CD4-positive, alpha-beta T cell treated with Interleukin-21 for 1 hour (primary cell): ENCODE measurements around the gene CFAP300.
A peak's percentile ranks its signal among the peaks of the same experiment; 100 is the strongest.

ENCODE experiments used
- DNase-seq: peaks from one replicate; pipeline ENCODE4 v3.0.0-alpha.2; 2020

The CFAP300 gene

GRCh38 chr11:102047305-102047924 is at the start of gene CFAP300:
Gene CFAP300, plus strand, starts transcription at chr11:102047437. Its CDS starts 34 bp downstream, at chr11:102047471.
- DNase-seq, result peak; percentile 36

- DNase-seq, result no peak
These were observed 45.4 kb upstream of the CFAP300 start for GRCh38 chr11:102001657-102002338.

GRCh38 chr11:102004220-102004619 is 43.0 kb upstream of the CFAP300 start:
- DNase-seq, result no peak

GRCh38 chr11:102005306-102005705 is 41.9 kb upstream of the CFAP300 start:
- no peak for DNase-seq

- no peak for DNase-seq
These were observed 40.2 kb upstream of the CFAP300 start for GRCh38 chr11:102006835-102007566.

GRCh38 chr11:102007567-102008437 is 39.4 kb upstream of the CFAP300 start:
- DNase-seq, result peak; percentile 46

GRCh38 chr11:102010776-102011494 is 36.3 kb upstream of the CFAP300 start:
- DNase-seq, result no peak

- no peak for DNase-seq
These were observed 34.3 kb upstream of the CFAP300 start for GRCh38 chr11:102012946-102013345.

GRCh38 chr11:102014756-102015155 is 32.5 kb upstream of the CFAP300 start:
- DNase-seq, result no peak

GRCh38 chr11:102017026-102017425 is 30.2 kb upstream of the CFAP300 start:
- DNase-seq, result no peak

GRCh38 chr11:102026217-102026616 is 21.0 kb upstream of the CFAP300 start:
- no peak for DNase-seq

GRCh38 chr11:102026959-102027358 is 20.3 kb upstream of the CFAP300 start:
- DNase-seq, result no peak

GRCh38 chr11:102036757-102037156 is 10.5 kb upstream of the CFAP300 start:
- DNase-seq, result no peak

- no peak for DNase-seq
These were observed 396 bp upstream of the CFAP300 start for GRCh38 chr11:102046841-102047240.

GRCh38 chr11:102050927-102051575 is 3.8 kb downstream of the CFAP300 start:
- no peak for DNase-seq

GRCh38 chr11:102061276-102061675 is 14.0 kb downstream of the CFAP300 start:
- DNase-seq, result no peak

GRCh38 chr11:102062106-102062505 is 14.9 kb downstream of the CFAP300 start:
- DNase-seq, result no peak

- no peak for DNase-seq
These were observed 17.1 kb downstream of the CFAP300 start for GRCh38 chr11:102064316-102064715.

GRCh38 chr11:102070766-102071165 is 23.5 kb downstream of the CFAP300 start:
- DNase-seq, result no peak

GRCh38 chr11:102071497-102072472 is 24.5 kb downstream of the CFAP300 start:
- DNase-seq, result no peak
